GM12878 (cell line): ENCODE results near the gene SLC6A3. TPM values are rescaled to one million over a fixed set of nuclear protein-coding genes. Genes with fewer than 3 reads are reported as not detected.

ENCODE experiments used
- ATAC-seq: fragments of 200-7000 bp; cut with Tn5 transposase; 3 replicates; pipeline ENCODE4 v1.9.1; 2020; ENCODE audit warnings: mild to moderate bottlenecking, moderate library complexity
- BruUV-seq: library from RNA; stranded (reverse); fragments of 400-500 nt; replicated peaks from 2 replicates; lab custom pipeline; 2021; lab: Mats Ljungman, UMichigan
- CTCF ChIA-PET: fragments of 300-600 bp; sonication (Branson Sonifier 250); formaldehyde crosslinking; extraction: SDS; loops from one replicate; lab custom pipeline; 2021; ENCODE audit warnings: inconsistent platforms; lab: Yijun Ruan, JAX
- POLR2A ChIA-PET: fragments of 350-600 bp; formaldehyde crosslinking; extraction: SDS; loops from one replicate; lab custom pipeline; 2021; ENCODE audit warnings: inconsistent platforms; lab: Charles Lee
- RAD21 ChIA-PET: fragments of 300-600 bp; sonication (Branson Sonifier 250); formaldehyde crosslinking; loops from one replicate; lab custom pipeline; 2023; ENCODE audit warnings: antibody characterized with exemption; ENCODE audit not compliant: unreplicated experiment; lab: Charles Lee
- SMC1A ChIA-PET: fragments of 300-600 bp; sonication (Branson Sonifier 250); formaldehyde crosslinking; loops from one replicate; lab custom pipeline; 2023; ENCODE audit not compliant: unreplicated experiment, uncharacterized antibody; lab: Charles Lee
- DNase-seq: peaks from one replicate; pipeline ENCODE4 v3.0.0-alpha.2; 2011; ENCODE audit warnings: low read depth, low spot score
- FAIRE-seq: peaks from 3 replicates; lab custom pipeline; 2011; peaks lifted over from hg19 to GRCh38; lab: Jason Lieb, UNC
- H2AFZ ChIP-seq: 2 replicates; pipeline ENCODE4 v1.6.0; 2011; ENCODE audit warnings: low read depth, low read length, control low read depth; ENCODE audit not compliant: control insufficient read depth
- H3K27ac ChIP-seq: 2 replicates; pipeline ENCODE4 v1.5.1; 2011; ENCODE audit warnings: control low read depth; ENCODE audit not compliant: control insufficient read depth, insufficient read depth
- H3K27me3 ChIP-seq, 2 experiments: replicated peaks in 1 of 2; 2 replicates each; pipeline versions ENCODE4 v1.6.0 to v1.6.1; 2011; ENCODE audit warnings: low read length in 1 of 2; ENCODE audit not compliant: control insufficient read depth in 2 of 2, insufficient read depth in 2 of 2
- H3K36me3 ChIP-seq, 2 experiments: 2 replicates each; pipeline ENCODE4 v1.5.1; 2011; ENCODE audit warnings: low read length in 1 of 2; ENCODE audit not compliant: control insufficient read depth in 2 of 2, insufficient read depth in 2 of 2
- H3K4me1 ChIP-seq: 2 replicates; pipeline ENCODE4 v1.6.1; 2011; ENCODE audit warnings: mild to moderate bottlenecking, low read length, moderate library complexity, mixed read lengths; ENCODE audit not compliant: control insufficient read depth, insufficient read depth
- H3K4me2 ChIP-seq: 2 replicates; pipeline ENCODE4 v1.6.0; 2011; ENCODE audit warnings: control low read depth; ENCODE audit not compliant: control insufficient read depth, insufficient read depth
- H3K4me3 ChIP-seq: fragments of 200-600 bp; sonication (generic); 2 replicates; pipeline ENCODE4 v1.5.1; 2016
- H3K79me2 ChIP-seq: 2 replicates; pipeline ENCODE4 v1.6.0; 2011; ENCODE audit warnings: low read length; ENCODE audit not compliant: control insufficient read depth, insufficient read depth
- H3K9ac ChIP-seq: 2 replicates; pipeline ENCODE4 v1.8.0; 2011; ENCODE audit warnings: low read length, control low read depth, mixed read lengths; ENCODE audit not compliant: control insufficient read depth, insufficient read depth
- H3K9me3 ChIP-seq: replicated peaks from 3 replicates; pipeline ENCODE4 v1.5.1; 2011; ENCODE audit warnings: mild to moderate bottlenecking, low read length; ENCODE audit not compliant: control insufficient read depth, insufficient read depth
- H4K20me1 ChIP-seq: 2 replicates; pipeline ENCODE4 v1.6.0; 2011; ENCODE audit not compliant: control insufficient read depth, insufficient read depth
- ASH2L ChIP-seq: fragments of 300-600, 200-600 bp; sonication (generic); IDR thresholded peaks from 2 replicates; pipeline ENCODE4 v1.6.1; 2017; ENCODE audit warnings: low read depth, mild to moderate bottlenecking, borderline replicate concordance
- BHLHE40 ChIP-seq, 2 experiments: fragments of 450-650 bp in 1 of 2; IDR thresholded peaks; 2 replicates each; pipeline ENCODE4 v1.6.1; 2011 to 2017; ENCODE audit warnings: low read depth in 2 of 2, borderline replicate concordance in 1 of 2, improper control_type of control experiment in 1 of 2, low read length in 1 of 2, mild to moderate bottlenecking in 1 of 2
- IKZF1 ChIP-seq: fragments of 450-650 bp; conservative IDR thresholded peaks from 2 replicates; pipeline ENCODE4 v1.6.1; 2017; ENCODE audit warnings: antibody characterized with exemption, mild to moderate bottlenecking
- KLF5 ChIP-seq: fragments of 450-650 bp; IDR thresholded peaks from 2 replicates; pipeline ENCODE4 v1.6.1; 2014; ENCODE audit warnings: mild to moderate bottlenecking; ENCODE audit not compliant: partially characterized antibody
- LARP7 ChIP-seq: fragments of 450-650 bp; IDR thresholded peaks from 2 replicates; pipeline ENCODE4 v1.6.1; 2017; ENCODE audit warnings: mild to moderate bottlenecking
- NR2C2 ChIP-seq: IDR thresholded peaks from 2 replicates; pipeline ENCODE4 v1.6.1; 2011; ENCODE audit warnings: borderline replicate concordance, low read depth; ENCODE audit not compliant: control insufficient read depth, insufficient read length
- RAD51 ChIP-seq: fragments of 450-650 bp; IDR thresholded peaks from 2 replicates; pipeline ENCODE4 v1.6.1; 2016; ENCODE audit warnings: moderate library complexity, mild to moderate bottlenecking, inconsistent platforms
- YY1 ChIP-seq: IDR thresholded peaks from 2 replicates; pipeline ENCODE4 v1.6.1; 2011; ENCODE audit warnings: low read depth, mild to moderate bottlenecking, low read length
- WGBS: methylation state at CpG from one replicate; pipeline ENCODE4 v1.1.6; 2016; ENCODE audit warnings: low lambda C conversion rate; ENCODE audit not compliant: insufficient replicate concordance, insufficient coverage; ENCODE audit errors: missing lambda C conversion rate; 5-methylcytosine and 5-hydroxymethylcytosine counted together
- in situ Hi-C: fragments of 300-500 bp; cut with MboI; formaldehyde crosslinking; loops from 9 replicates; pipeline ENCODE4 v1.14.3; 2018; ENCODE audit warnings: mixed read lengths
- intact Hi-C: fragments of 100-400 bp; cut with micrococcal nuclease; formaldehyde crosslinking; loops from one replicate; pipeline ENCODE4 v1.14.2; 2022; ENCODE audit not compliant: unreplicated experiment
- polyA plus RNA-seq, 11 experiments: library from polyadenylated mRNA; depleted of rRNA in 4 of 11; unstranded in 6 of 11; stranded (reverse) in 5 of 11; fragments of >200 nt; fragmentation: Nextera tagmentation in 4 of 11; fragmentation: Illumina TruSeq in 1 of 11; extraction: Ambion mirVana in 4 of 11; extraction: Trizol in 1 of 11; gene quantifications; 1 replicate in 1 of 11; 2 replicates in 10 of 11; pipeline versions ENCODE4 v1.2.1 to v1.2.3, GENCODE V29; 2011 to 2016; ENCODE audit warnings: inconsistent platforms in 2 of 11, missing spikeins in 2 of 11, low read depth in 1 of 11
- total RNA-seq, 4 experiments: library from RNA; depleted of rRNA in 3 of 4; stranded (reverse); fragments of >200 nt in 3 of 4; fragmentation: Illumina TruSeq in 1 of 4; extraction: Trizol in 1 of 4; gene quantifications; 2 replicates each; pipeline versions ENCODE4 v1.2.1 to v1.2.3, GENCODE V29; 2013 to 2021
- TF ChIP-seq, protein P1 (sequence below): fragments of 450-650 bp; IDR thresholded peaks from 2 replicates; pipeline ENCODE4 v1.6.1; 2016; ENCODE audit warnings: mild to moderate bottlenecking, moderate library complexity, borderline replicate concordance
- TF ChIP-seq, protein P2 (sequence below): fragments of 450-650 bp; formaldehyde crosslinking; IDR thresholded peaks from 2 replicates; pipeline ENCODE4 v1.4.0; 2020; ENCODE audit warnings: mild to moderate bottlenecking, moderate library complexity
- TF ChIP-seq, protein P3 (sequence below): IDR thresholded peaks from 2 replicates; pipeline ENCODE4 v1.6.1; 2011; ENCODE audit warnings: borderline replicate concordance, low read depth, mild to moderate bottlenecking, moderate library complexity, mixed read lengths, low read length; ENCODE audit not compliant: insufficient read depth; ENCODE audit errors: extremely low read length
- TF ChIP-seq, protein P4 (sequence below): fragments of 450-650 bp; formaldehyde crosslinking; IDR thresholded peaks from 2 replicates; pipeline ENCODE4 v1.4.0; 2022; ENCODE audit warnings: mild to moderate bottlenecking, moderate library complexity

Gene SLC6A3
- total and polyA plus RNA-seq, 10 of the 15 experiments (the other 5 are each of a cell fraction or from before 2014, with no cell fraction given), result 0.01 TPM; not detected in 9

DNA sequence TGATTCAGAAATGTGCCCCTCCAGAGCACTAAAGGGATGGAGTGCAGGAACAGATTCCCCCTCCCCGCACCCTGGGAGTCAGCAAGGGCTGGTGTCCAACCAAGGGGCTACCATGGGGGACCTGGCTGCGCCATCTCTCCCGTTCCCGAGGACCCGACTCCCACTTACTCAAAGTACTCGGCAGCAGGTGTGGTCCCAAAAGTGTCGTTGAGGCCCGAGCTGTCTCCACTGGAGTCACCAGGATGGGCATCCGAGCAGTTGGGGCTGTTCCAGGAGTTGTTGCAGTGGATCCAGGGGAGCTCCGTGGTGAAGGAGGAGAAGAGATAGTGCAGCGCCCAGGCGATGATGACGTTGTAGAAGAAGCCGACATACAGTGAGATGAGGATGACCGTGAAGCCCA, 12.9 kb downstream of the SLC6A3 start:
- 65% methylated on average over 15 of the region's 15 CpGs for WGBS
- Histone ChIP-seq H3K27ac (no peak overlapping the region), H3K4me2 (no peak overlapping the region), H4K20me1 (no peaks in the 10 kb centered on the region), H3K79me2 (no peaks in the 10 kb centered on the region), H3K27me3 (no peaks in the 10 kb centered on the region), H3K4me3 (no peak overlapping the region), H3K9ac (no peak overlapping the region), H3K4me1 (no peaks in the 10 kb centered on the region), H3K36me3 (no peaks in the 10 kb centered on the region), H2AFZ (no peak overlapping the region), H3K9me3 (peaks cover 2% of the 10 kb centered on the region)
- intact Hi-C loops (no loop called here), in situ Hi-C loops (no loop called here)
- DNase-seq, result no peak
- ChIA-PET CTCF (no interaction called here), RAD21 (no interaction called here), POLR2A (no interaction called here), SMC1A (no interaction called here)
- no TSS peak for BruUV-seq
- ATAC-seq, result no peak
- FAIRE-seq, result no peak
- TF ChIP-seq ASH2L (no peak), KLF5 (no peak), IKZF1 (no peak), RAD51 (no peak), YY1 (no peak), NR2C2 (no peak), LARP7 (no peak), BHLHE40 (IDR thresholded peaks at IDR 0.05; ENCODE audit: borderline replicate concordance in 1 of 2, low read depth in 2 of 2, low read length in 1 of 2) (no peak)
- TF ChIP-seq, protein P1, sequence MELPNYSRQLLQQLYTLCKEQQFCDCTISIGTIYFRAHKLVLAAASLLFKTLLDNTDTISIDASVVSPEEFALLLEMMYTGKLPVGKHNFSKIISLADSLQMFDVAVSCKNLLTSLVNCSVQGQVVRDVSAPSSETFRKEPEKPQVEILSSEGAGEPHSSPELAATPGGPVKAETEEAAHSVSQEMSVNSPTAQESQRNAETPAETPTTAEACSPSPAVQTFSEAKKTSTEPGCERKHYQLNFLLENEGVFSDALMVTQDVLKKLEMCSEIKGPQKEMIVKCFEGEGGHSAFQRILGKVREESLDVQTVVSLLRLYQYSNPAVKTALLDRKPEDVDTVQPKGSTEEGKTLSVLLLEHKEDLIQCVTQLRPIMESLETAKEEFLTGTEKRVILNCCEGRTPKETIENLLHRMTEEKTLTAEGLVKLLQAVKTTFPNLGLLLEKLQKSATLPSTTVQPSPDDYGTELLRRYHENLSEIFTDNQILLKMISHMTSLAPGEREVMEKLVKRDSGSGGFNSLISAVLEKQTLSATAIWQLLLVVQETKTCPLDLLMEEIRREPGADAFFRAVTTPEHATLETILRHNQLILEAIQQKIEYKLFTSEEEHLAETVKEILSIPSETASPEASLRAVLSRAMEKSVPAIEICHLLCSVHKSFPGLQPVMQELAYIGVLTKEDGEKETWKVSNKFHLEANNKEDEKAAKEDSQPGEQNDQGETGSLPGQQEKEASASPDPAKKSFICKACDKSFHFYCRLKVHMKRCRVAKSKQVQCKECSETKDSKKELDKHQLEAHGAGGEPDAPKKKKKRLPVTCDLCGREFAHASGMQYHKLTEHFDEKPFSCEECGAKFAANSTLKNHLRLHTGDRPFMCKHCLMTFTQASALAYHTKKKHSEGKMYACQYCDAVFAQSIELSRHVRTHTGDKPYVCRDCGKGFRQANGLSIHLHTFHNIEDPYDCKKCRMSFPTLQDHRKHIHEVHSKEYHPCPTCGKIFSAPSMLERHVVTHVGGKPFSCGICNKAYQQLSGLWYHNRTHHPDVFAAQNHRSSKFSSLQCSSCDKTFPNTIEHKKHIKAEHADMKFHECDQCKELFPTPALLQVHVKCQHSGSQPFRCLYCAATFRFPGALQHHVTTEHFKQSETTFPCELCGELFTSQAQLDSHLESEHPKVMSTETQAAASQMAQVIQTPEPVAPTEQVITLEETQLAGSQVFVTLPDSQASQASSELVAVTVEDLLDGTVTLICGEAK, result no peak
- TF ChIP-seq, protein P2, sequence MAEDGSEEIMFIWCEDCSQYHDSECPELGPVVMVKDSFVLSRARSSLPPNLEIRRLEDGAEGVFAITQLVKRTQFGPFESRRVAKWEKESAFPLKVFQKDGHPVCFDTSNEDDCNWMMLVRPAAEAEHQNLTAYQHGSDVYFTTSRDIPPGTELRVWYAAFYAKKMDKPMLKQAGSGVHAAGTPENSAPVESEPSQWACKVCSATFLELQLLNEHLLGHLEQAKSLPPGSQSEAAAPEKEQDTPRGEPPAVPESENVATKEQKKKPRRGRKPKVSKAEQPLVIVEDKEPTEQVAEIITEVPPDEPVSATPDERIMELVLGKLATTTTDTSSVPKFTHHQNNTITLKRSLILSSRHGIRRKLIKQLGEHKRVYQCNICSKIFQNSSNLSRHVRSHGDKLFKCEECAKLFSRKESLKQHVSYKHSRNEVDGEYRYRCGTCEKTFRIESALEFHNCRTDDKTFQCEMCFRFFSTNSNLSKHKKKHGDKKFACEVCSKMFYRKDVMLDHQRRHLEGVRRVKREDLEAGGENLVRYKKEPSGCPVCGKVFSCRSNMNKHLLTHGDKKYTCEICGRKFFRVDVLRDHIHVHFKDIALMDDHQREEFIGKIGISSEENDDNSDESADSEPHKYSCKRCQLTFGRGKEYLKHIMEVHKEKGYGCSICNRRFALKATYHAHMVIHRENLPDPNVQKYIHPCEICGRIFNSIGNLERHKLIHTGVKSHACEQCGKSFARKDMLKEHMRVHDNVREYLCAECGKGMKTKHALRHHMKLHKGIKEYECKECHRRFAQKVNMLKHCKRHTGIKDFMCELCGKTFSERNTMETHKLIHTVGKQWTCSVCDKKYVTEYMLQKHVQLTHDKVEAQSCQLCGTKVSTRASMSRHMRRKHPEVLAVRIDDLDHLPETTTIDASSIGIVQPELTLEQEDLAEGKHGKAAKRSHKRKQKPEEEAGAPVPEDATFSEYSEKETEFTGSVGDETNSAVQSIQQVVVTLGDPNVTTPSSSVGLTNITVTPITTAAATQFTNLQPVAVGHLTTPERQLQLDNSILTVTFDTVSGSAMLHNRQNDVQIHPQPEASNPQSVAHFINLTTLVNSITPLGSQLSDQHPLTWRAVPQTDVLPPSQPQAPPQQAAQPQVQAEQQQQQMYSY (CRISPR knock-in tag), result no peak
- TF ChIP-seq, protein P3, sequence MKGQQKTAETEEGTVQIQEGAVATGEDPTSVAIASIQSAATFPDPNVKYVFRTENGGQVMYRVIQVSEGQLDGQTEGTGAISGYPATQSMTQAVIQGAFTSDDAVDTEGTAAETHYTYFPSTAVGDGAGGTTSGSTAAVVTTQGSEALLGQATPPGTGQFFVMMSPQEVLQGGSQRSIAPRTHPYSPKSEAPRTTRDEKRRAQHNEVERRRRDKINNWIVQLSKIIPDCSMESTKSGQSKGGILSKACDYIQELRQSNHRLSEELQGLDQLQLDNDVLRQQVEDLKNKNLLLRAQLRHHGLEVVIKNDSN, result no peak
- TF ChIP-seq, protein P4, sequence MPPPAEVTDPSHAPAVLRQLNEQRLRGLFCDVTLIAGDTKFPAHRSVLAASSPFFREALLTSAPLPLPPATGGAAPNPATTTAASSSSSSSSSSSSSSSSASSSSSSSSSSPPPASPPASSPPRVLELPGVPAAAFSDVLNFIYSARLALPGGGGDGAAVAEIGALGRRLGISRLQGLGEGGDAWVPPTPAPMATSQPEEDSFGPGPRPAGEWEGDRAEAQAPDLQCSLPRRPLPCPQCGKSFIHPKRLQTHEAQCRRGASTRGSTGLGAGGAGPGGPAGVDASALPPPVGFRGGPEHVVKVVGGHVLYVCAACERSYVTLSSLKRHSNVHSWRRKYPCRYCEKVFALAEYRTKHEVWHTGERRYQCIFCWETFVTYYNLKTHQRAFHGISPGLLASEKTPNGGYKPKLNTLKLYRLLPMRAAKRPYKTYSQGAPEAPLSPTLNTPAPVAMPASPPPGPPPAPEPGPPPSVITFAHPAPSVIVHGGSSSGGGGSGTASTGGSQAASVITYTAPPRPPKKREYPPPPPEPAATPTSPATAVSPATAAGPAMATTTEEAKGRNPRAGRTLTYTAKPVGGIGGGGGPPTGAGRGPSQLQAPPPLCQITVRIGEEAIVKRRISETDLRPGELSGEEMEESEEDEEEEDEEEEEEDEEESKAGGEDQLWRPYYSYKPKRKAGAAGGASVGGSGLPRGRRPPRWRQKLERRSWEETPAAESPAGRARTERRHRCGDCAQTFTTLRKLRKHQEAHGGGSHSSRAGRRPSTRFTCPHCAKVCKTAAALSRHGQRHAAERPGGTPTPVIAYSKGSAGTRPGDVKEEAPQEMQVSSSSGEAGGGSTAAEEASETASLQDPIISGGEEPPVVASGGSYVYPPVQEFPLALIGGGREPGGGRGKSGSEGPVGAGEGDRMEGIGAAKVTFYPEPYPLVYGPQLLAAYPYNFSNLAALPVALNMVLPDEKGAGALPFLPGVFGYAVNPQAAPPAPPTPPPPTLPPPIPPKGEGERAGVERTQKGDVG, result no peak
